HL-60 (cell line): Measurements from ENCODE around the gene WWOX.

ENCODE experiments used
- CTCF ChIP-seq: IDR thresholded peaks from one replicate; pipeline ENCODE4 v1.5.1; 2011; ENCODE audit warnings: low read length, control low read depth, inconsistent platforms; ENCODE audit not compliant: insufficient read depth
- POLR2AphosphoS5 ChIP-seq: IDR thresholded peaks from 2 replicates; pipeline ENCODE4 v1.6.1; 2012; ENCODE audit warnings: low read depth

- TF ChIP-seq POLR2AphosphoS5: no peak
- no peak for TF ChIP-seq CTCF
Observed at GRCh38 chr16:78405833-78406232, 306.4 kb downstream of the WWOX start.
